Measurements from ENCODE around the gene NDUFB3.
"Not testable (repeated sequence)": the region's sequence is repeated elsewhere in the genome, so short reads cannot be mapped to it uniquely, and the experiment has no call there.

NDUFB3 gene

DNA sequence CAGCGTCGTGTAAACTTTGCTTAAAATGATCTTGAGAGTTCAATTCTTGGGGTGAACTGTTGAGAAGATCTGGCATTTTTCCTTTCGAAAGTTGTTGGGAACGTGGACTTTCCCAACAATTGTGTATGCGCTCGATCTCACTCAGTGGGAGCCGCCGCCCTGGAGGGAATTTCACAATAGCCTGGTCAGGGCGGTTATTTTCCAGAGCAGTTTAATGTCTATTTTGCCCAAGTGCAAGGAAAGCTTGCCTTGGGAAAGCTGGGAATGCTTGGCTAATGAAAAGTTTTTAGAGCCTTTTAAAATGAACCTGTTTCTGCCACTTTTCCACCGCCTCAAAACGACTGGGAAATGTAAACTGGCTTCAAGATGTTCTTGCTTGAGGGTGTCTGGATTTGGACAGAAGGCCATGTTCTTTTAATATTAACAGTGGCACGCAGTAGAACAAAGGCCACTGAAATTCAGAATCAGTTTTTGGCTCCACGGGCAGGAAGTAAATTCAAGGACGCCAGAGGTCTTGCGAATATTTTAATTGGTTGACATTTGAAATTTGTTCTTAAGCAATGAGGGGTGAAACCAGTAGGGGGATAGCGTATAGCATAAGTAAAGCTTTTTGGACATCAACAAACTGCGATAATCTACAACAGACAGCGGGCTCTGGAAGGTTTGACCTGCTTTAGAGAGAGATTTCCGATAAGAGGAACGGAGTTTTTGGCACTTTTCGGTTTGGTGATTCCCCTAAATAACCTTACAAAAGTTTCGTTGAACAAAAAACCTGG lies 45.3 kb downstream of the NDUFB3 start:
- H2BK5ac ChIP-seq (ENCODE audit: low read length): peak overlapping the region; percentile 38
- peak overlapping the region; percentile 78 for H3K18ac ChIP-seq (ENCODE audit: low read length)
- H3K79me1 ChIP-seq (ENCODE audit: low read length): no peaks in the 10 kb centered on the region
- H3K4me1 ChIP-seq (ENCODE audit: control insufficient read depth, low read depth, low read length): peaks cover 4% of the 10 kb centered on the region
- H4K8ac ChIP-seq (ENCODE audit: low read depth, low read length): peak overlapping the region; percentile 95
- no peaks in the 10 kb centered on the region for H3K36me3 ChIP-seq (ENCODE audit: control insufficient read depth, insufficient read depth, low read length)
- no peak overlapping the region for H3K4me2 ChIP-seq (ENCODE audit: low read length)
- peak overlapping the region; percentile 99 for H2BK120ac ChIP-seq (ENCODE audit: low read depth, low read length)
- peak overlapping the region; percentile 23 for H3K9ac ChIP-seq (ENCODE audit: low read length)
- H3K23ac ChIP-seq (ENCODE audit: low read length): no peak overlapping the region
- H4K5ac ChIP-seq (ENCODE audit: low read length): no peak overlapping the region
- peak; percentile 26 for DNase-seq
- no peak overlapping the region for H2BK15ac ChIP-seq (replicated peaks; ENCODE audit: low read depth)
- H2AK5ac ChIP-seq (ENCODE audit: low read length): peak overlapping the region; percentile 38
- H3K27ac ChIP-seq (ENCODE audit: low read depth, low read length): peak overlapping the region; percentile 88
- no peak overlapping the region for H3K4me3 ChIP-seq (ENCODE audit: low read length)
- no CpG with 5 or more reads among the region's 22 CpGs for WGBS (ENCODE audit: extremely low coverage, insufficient coverage, low lambda C conversion rate)
- H3K56ac ChIP-seq (ENCODE audit: low read length): peak overlapping the region; percentile 56
- peak overlapping the region; percentile 79 for H3K4ac ChIP-seq (ENCODE audit: low read depth, low read length)
- no peaks in the 10 kb centered on the region for H3K27me3 ChIP-seq (ENCODE audit: insufficient read depth, low read length, poor library complexity)
- no peaks in the 10 kb centered on the region for H3K79me2 ChIP-seq (ENCODE audit: control insufficient read depth, insufficient read depth, low read length)

DNA sequence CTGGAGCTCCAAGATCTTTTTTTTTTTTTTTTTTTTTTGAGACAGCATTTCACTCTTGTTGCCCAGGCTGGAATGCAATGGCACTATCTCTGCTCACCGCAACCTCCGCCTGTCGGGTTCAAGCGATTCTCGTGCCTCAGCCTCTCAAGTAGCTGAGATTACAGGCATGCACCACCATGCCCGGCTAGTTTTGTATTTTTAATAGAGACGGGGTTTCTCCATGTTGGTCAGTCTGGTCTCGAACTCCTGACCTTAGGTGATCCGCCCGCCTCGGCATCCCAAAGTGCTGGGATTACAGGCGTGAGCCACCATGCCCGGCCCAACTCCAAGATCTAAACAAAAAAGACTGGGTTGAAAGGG lies 45.9 kb downstream of the NDUFB3 start:
- peak overlapping the region; percentile 78 for H3K18ac ChIP-seq (ENCODE audit: low read length)
- H3K4me1 ChIP-seq (ENCODE audit: control insufficient read depth, low read depth, low read length); H3K4me3 ChIP-seq (ENCODE audit: low read length); H3K27me3 ChIP-seq (ENCODE audit: insufficient read depth, low read length, poor library complexity); H4K5ac ChIP-seq (ENCODE audit: low read length); H2BK120ac ChIP-seq (ENCODE audit: low read depth, low read length); H2BK15ac ChIP-seq (replicated peaks; ENCODE audit: low read depth); H3K4ac ChIP-seq (ENCODE audit: low read depth, low read length); H2BK5ac ChIP-seq (ENCODE audit: low read length); H4K8ac ChIP-seq (ENCODE audit: low read depth, low read length); H3K23ac ChIP-seq (ENCODE audit: low read length); H3K9ac ChIP-seq (ENCODE audit: low read length); H3K4me2 ChIP-seq (ENCODE audit: low read length); H3K56ac ChIP-seq (ENCODE audit: low read length); H3K36me3 ChIP-seq (ENCODE audit: control insufficient read depth, insufficient read depth, low read length); DNase-seq; H2AK5ac ChIP-seq (ENCODE audit: low read length); H3K79me2 ChIP-seq (ENCODE audit: control insufficient read depth, insufficient read depth, low read length); H3K79me1 ChIP-seq (ENCODE audit: low read length): not testable (repeated sequence)
- WGBS (ENCODE audit: extremely low coverage, insufficient coverage, low lambda C conversion rate): no CpG with 5 or more reads among the region's 13 CpGs
- peak overlapping the region; percentile 88 for H3K27ac ChIP-seq (ENCODE audit: low read depth, low read length)

- Histone ChIP-seq H2BK5ac (ENCODE audit: low read length) (peak overlapping the region; percentile 79), H3K4me2 (ENCODE audit: low read length) (peak overlapping the region; percentile 3), H3K36me3 (ENCODE audit: control insufficient read depth, insufficient read depth, low read length) (no peaks in the 10 kb centered on the region), H2BK120ac (ENCODE audit: low read depth, low read length) (peak overlapping the region; percentile 95), H4K5ac (ENCODE audit: low read length) (no peak overlapping the region), H3K9ac (ENCODE audit: low read length) (peak overlapping the region; percentile 45), H3K4me3 (ENCODE audit: low read length) (peak overlapping the region; percentile 12), H3K23ac (ENCODE audit: low read length) (peak overlapping the region; percentile 70), H3K27ac (ENCODE audit: low read depth, low read length) (peak overlapping the region; percentile 76), H3K79me1 (ENCODE audit: low read length) (no peaks in the 10 kb centered on the region), H2BK15ac (replicated peaks; ENCODE audit: low read depth) (peak overlapping the region; percentile 3), H4K8ac (ENCODE audit: low read depth, low read length) (peak overlapping the region; percentile 0), H3K18ac (ENCODE audit: low read length) (peak overlapping the region; percentile 93), H3K4ac (ENCODE audit: low read depth, low read length) (peak overlapping the region; percentile 77), H3K56ac (ENCODE audit: low read length) (peak overlapping the region; percentile 73), H3K27me3 (ENCODE audit: insufficient read depth, low read length, poor library complexity) (no peaks in the 10 kb centered on the region), H3K4me1 (ENCODE audit: control insufficient read depth, low read depth, low read length) (peaks cover 8% of the 10 kb centered on the region), H3K79me2 (ENCODE audit: control insufficient read depth, insufficient read depth, low read length) (no peaks in the 10 kb centered on the region), H2AK5ac (ENCODE audit: low read length) (peak overlapping the region; percentile 56)
- no CpG with 5 or more reads among the region's 48 CpGs for WGBS (ENCODE audit: extremely low coverage, insufficient coverage, low lambda C conversion rate)
- peak; percentile 70 for DNase-seq
Observed at GRCh38 chr2:201118121-201118960, 46.5 kb downstream of the NDUFB3 start.

GRCh38 chr2:201118961-201119854 lies 47.4 kb downstream of the NDUFB3 start:
- Histone ChIP-seq H2BK15ac (replicated peaks; ENCODE audit: low read depth) (peak overlapping the region; percentile 3), H3K56ac (ENCODE audit: low read length) (peak overlapping the region; percentile 73), H2BK5ac (ENCODE audit: low read length) (peak overlapping the region; percentile 10), H3K27ac (ENCODE audit: low read depth, low read length) (peak overlapping the region; percentile 76), H3K9ac (ENCODE audit: low read length) (peak overlapping the region; percentile 45), H4K8ac (ENCODE audit: low read depth, low read length) (peak overlapping the region; percentile 43), H3K4me2 (ENCODE audit: low read length) (no peak overlapping the region), H3K4me1 (ENCODE audit: control insufficient read depth, low read depth, low read length) (peaks cover 13% of the 10 kb centered on the region), H3K36me3 (ENCODE audit: control insufficient read depth, insufficient read depth, low read length) (no peaks in the 10 kb centered on the region), H2BK120ac (ENCODE audit: low read depth, low read length) (peak overlapping the region; percentile 88), H2AK5ac (ENCODE audit: low read length) (no peak overlapping the region), H3K4me3 (ENCODE audit: low read length) (no peak overlapping the region), H3K27me3 (ENCODE audit: insufficient read depth, low read length, poor library complexity) (no peaks in the 10 kb centered on the region), H3K23ac (ENCODE audit: low read length) (no peak overlapping the region), H3K79me1 (ENCODE audit: low read length) (no peaks in the 10 kb centered on the region), H3K4ac (ENCODE audit: low read depth, low read length) (peak overlapping the region; percentile 77), H4K5ac (ENCODE audit: low read length) (no peak overlapping the region), H3K79me2 (ENCODE audit: control insufficient read depth, insufficient read depth, low read length) (no peaks in the 10 kb centered on the region), H3K18ac (ENCODE audit: low read length) (peak overlapping the region; percentile 85)
- WGBS (ENCODE audit: extremely low coverage, insufficient coverage, low lambda C conversion rate): no CpG with 5 or more reads among the region's 12 CpGs
- DNase-seq: peak; percentile 62

- Histone ChIP-seq H3K23ac (ENCODE audit: low read length) (no peak overlapping the region), H3K36me3 (ENCODE audit: control insufficient read depth, insufficient read depth, low read length) (no peaks in the 10 kb centered on the region), H3K27ac (ENCODE audit: low read depth, low read length) (no peak overlapping the region), H3K4me2 (ENCODE audit: low read length) (no peak overlapping the region), H3K27me3 (ENCODE audit: insufficient read depth, low read length, poor library complexity) (no peaks in the 10 kb centered on the region), H3K9ac (ENCODE audit: low read length) (no peak overlapping the region), H3K4ac (ENCODE audit: low read depth, low read length) (no peak overlapping the region), H3K18ac (ENCODE audit: low read length) (peak overlapping the region; percentile 44), H3K79me1 (ENCODE audit: low read length) (no peaks in the 10 kb centered on the region), H2AK5ac (ENCODE audit: low read length) (peak overlapping the region; percentile 80), H3K4me1 (ENCODE audit: control insufficient read depth, low read depth, low read length) (peaks cover 29% of the 10 kb centered on the region), H2BK15ac (replicated peaks; ENCODE audit: low read depth) (no peak overlapping the region), H2BK120ac (ENCODE audit: low read depth, low read length) (peak overlapping the region; percentile 76), H2BK5ac (ENCODE audit: low read length) (peak overlapping the region; percentile 61), H3K79me2 (ENCODE audit: control insufficient read depth, insufficient read depth, low read length) (no peaks in the 10 kb centered on the region), H3K56ac (ENCODE audit: low read length) (peak overlapping the region; percentile 35), H3K4me3 (ENCODE audit: low read length) (no peak overlapping the region), H4K8ac (ENCODE audit: low read depth, low read length) (no peak overlapping the region), H4K5ac (ENCODE audit: low read length) (peak overlapping the region; percentile 7)
- peak; percentile 34 for DNase-seq
- no CpG with 5 or more reads among the region's 1 CpG for WGBS (ENCODE audit: extremely low coverage, insufficient coverage, low lambda C conversion rate)
Observed at GRCh38 chr2:201122276-201122675, 50.5 kb downstream of the NDUFB3 start.

Data from mesendoderm (in vitro differentiated cells).